ENCODE data around the gene GPD1.

DNA sequence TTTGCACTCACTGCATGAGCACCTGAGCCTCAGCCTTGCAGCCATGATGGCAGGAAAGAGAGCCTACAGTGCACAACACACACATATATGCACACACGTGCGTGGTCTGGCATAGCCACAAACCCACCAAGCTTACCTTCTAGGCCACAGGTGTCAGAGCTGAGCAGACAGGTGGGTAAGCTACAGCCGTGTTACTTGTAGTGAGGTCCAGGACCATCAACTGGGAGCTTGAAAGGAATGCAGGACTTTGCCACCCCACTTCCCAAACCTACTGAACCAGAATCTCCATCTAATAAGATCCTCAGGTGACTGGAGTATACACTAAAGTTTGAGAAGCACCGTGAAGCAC lies 43.7 kb upstream of the GPD1 start:
- TF ChIP-seq, protein P1, sequence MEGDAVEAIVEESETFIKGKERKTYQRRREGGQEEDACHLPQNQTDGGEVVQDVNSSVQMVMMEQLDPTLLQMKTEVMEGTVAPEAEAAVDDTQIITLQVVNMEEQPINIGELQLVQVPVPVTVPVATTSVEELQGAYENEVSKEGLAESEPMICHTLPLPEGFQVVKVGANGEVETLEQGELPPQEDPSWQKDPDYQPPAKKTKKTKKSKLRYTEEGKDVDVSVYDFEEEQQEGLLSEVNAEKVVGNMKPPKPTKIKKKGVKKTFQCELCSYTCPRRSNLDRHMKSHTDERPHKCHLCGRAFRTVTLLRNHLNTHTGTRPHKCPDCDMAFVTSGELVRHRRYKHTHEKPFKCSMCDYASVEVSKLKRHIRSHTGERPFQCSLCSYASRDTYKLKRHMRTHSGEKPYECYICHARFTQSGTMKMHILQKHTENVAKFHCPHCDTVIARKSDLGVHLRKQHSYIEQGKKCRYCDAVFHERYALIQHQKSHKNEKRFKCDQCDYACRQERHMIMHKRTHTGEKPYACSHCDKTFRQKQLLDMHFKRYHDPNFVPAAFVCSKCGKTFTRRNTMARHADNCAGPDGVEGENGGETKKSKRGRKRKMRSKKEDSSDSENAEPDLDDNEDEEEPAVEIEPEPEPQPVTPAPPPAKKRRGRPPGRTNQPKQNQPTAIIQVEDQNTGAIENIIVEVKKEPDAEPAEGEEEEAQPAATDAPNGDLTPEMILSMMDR (IDR thresholded peaks at IDR 0.05; ENCODE audit: low read depth, low read length), result no peak
- TF ChIP-seq EZH2phosphoT487 (IDR thresholded peaks at IDR 0.05; ENCODE audit: low read depth), result no peak

Data from OCI-LY3 (cell line).